K562 (cell line): ENCODE measurements around the gene OSBPL1A. TPM values are rescaled to one million over a fixed set of nuclear protein-coding genes. Genes with fewer than 3 reads are reported as not detected.

Experiments
- ATAC-seq: fragments of 200-7000 bp; cut with Tn5 transposase; 3 replicates; pipeline ENCODE4 v1.9.1; 2020; ENCODE audit warnings: moderate library complexity
- BruUV-seq: library from RNA; stranded (reverse); fragments of 400-500 nt; replicated peaks from 2 replicates; lab custom pipeline; 2021; lab: Mats Ljungman, UMichigan
- CTCF ChIA-PET: fragments of 300-600 bp; formaldehyde crosslinking; extraction: SDS; loops from one replicate; lab custom pipeline; 2021; ENCODE audit warnings: low intra/inter-chr PET ratio; lab: Yijun Ruan, JAX
- POLR2A ChIA-PET: fragments of 300-600, 350-650 bp; sonication (Branson Sonifier 250); formaldehyde crosslinking; extraction: SDS; loops from one replicate; lab custom pipeline; 2021; ENCODE audit warnings: antibody characterized with exemption, inconsistent platforms; lab: Yijun Ruan, JAX
- DNase-seq, 4 experiments: peaks; one replicate each; pipeline versions ENCODE4 v3.0.0 to v3.0.0-alpha.2; 2011 to 2018; ENCODE audit warnings: low spot score in 3 of 4, mixed read lengths in 3 of 4; ENCODE audit errors: extremely low read depth in 1 of 4
- FAIRE-seq: peaks from 2 replicates; lab custom pipeline; 2011; peaks lifted over from hg19 to GRCh38; lab: Jason Lieb, UNC
- H2AFZ ChIP-seq: 2 replicates; pipeline ENCODE4 v1.6.0; 2011; ENCODE audit warnings: low read depth, low read length, control low read depth, inconsistent platforms
- H3K27ac ChIP-seq: fragments of 200-600 bp; 3 replicates; pipeline ENCODE4 v1.8.0; 2011; ENCODE audit warnings: low read depth, mild to moderate bottlenecking, control low read depth, inconsistent platforms, low read length, moderate library complexity, mixed read lengths; ENCODE audit errors: extremely low read depth
- H3K27me3 ChIP-seq, 2 experiments: fragments of 300-600 bp in 1 of 2; 2 replicates in 1 of 2; 3 replicates in 1 of 2; pipeline versions ENCODE4 v1.6.0 to v1.8.0; 2011; ENCODE audit warnings: inconsistent platforms in 2 of 2, low read length in 2 of 2, mild to moderate bottlenecking in 1 of 2, mixed read lengths in 1 of 2, moderate library complexity in 1 of 2; ENCODE audit not compliant: control insufficient read depth in 2 of 2, insufficient read depth in 2 of 2
- H3K36me3 ChIP-seq: fragments of 300-600 bp; 3 replicates; pipeline ENCODE4 v1.8.0; 2011; ENCODE audit warnings: mild to moderate bottlenecking, low read length, inconsistent platforms; ENCODE audit not compliant: control insufficient read depth, insufficient read depth
- H3K4me1 ChIP-seq, 2 experiments: fragments of 200-600 bp in 1 of 2; replicated peaks in 1 of 2; 2 replicates in 1 of 2; 3 replicates in 1 of 2; pipeline versions ENCODE4 v1.5.1 to v1.8.0; 2011; ENCODE audit warnings: inconsistent platforms in 2 of 2, low read length in 2 of 2, mild to moderate bottlenecking in 1 of 2, mixed read lengths in 1 of 2, moderate library complexity in 1 of 2; ENCODE audit not compliant: control insufficient read depth in 2 of 2, insufficient read depth in 2 of 2
- H3K4me2 ChIP-seq: 2 replicates; pipeline ENCODE4 v1.6.1; 2011; ENCODE audit warnings: low read length, control low read depth, inconsistent platforms, mixed read lengths; ENCODE audit not compliant: insufficient read depth
- H3K4me3 ChIP-seq: fragments of 200-600 bp; sonication (generic), shearing (Covaris generic); 2 replicates; pipeline ENCODE4 v1.5.1; 2016; ENCODE audit warnings: control low read depth, inconsistent platforms
- H3K79me2 ChIP-seq: fragments of 200-600 bp; 3 replicates; pipeline ENCODE4 v1.8.0; 2011; ENCODE audit warnings: low read length, inconsistent platforms; ENCODE audit not compliant: control insufficient read depth, insufficient read depth
- H3K9ac ChIP-seq, 2 experiments: 2 replicates each; pipeline versions ENCODE4 v1.6.0 to v1.6.1; 2011; ENCODE audit warnings: low read depth in 2 of 2, low read length in 2 of 2, control low read depth in 1 of 2, inconsistent platforms in 1 of 2, mild to moderate bottlenecking in 1 of 2, mixed read lengths in 1 of 2; ENCODE audit not compliant: insufficient read depth in 1 of 2
- H3K9me1 ChIP-seq: one replicate; pipeline ENCODE4 v1.6.0; 2011; ENCODE audit warnings: inconsistent platforms, mild to moderate bottlenecking, low read length, moderate library complexity; ENCODE audit not compliant: control insufficient read depth, insufficient read depth
- H3K9me3 ChIP-seq: replicated peaks from 2 replicates; pipeline ENCODE4 v1.5.1; 2011; ENCODE audit warnings: low read depth, low read length, inconsistent platforms; ENCODE audit not compliant: control insufficient read depth, insufficient read depth
- H4K20me1 ChIP-seq: replicated peaks from 2 replicates; pipeline ENCODE4 v1.6.1; 2011; ENCODE audit warnings: low read length, inconsistent platforms, mixed read lengths; ENCODE audit not compliant: control insufficient read depth, insufficient read depth
- ASH1L ChIP-seq: fragments of 450-650 bp; IDR thresholded peaks from 2 replicates; pipeline ENCODE4 v1.6.1; 2018; ENCODE audit warnings: borderline replicate concordance, mild to moderate bottlenecking, low read depth; ENCODE audit not compliant: partially characterized antibody
- CC2D1A ChIP-seq: fragments of 450-650 bp; IDR thresholded peaks from 2 replicates; pipeline ENCODE4 v1.6.1; 2017; ENCODE audit warnings: mild to moderate bottlenecking
- KLF13 ChIP-seq: fragments of 450-650 bp; IDR thresholded peaks from 2 replicates; pipeline ENCODE4 v1.6.1; 2016; ENCODE audit warnings: missing genetic modification characterization, low read depth, mild to moderate bottlenecking, missing compliant biosample characterization, moderate library complexity, borderline replicate concordance
- LEF1 ChIP-seq: fragments of 450-650 bp; IDR thresholded peaks from 2 replicates; pipeline ENCODE4 v1.6.1; 2016; ENCODE audit warnings: mild to moderate bottlenecking
- MEF2D ChIP-seq: conservative IDR thresholded peaks from 2 replicates; pipeline ENCODE4 v1.6.1; 2016; ENCODE audit warnings: low read depth, missing genetic modification characterization, missing compliant biosample characterization
- NCOR1 ChIP-seq: fragments of 450-650 bp; IDR thresholded peaks from 2 replicates; pipeline ENCODE4 v1.6.1; 2016; ENCODE audit warnings: mild to moderate bottlenecking, moderate library complexity
- NUFIP1 ChIP-seq: fragments of 450-650 bp; IDR thresholded peaks from 2 replicates; pipeline ENCODE4 v1.6.1; 2018; ENCODE audit not compliant: partially characterized antibody
- PHF8 ChIP-seq: fragments of 200-600 bp; sonication (generic); IDR thresholded peaks from 2 replicates; pipeline ENCODE4 v1.6.1; 2012; ENCODE audit warnings: mixed run types, mild to moderate bottlenecking, inconsistent platforms, low read length, moderate library complexity, borderline replicate concordance
- RHOXF2B ChIP-seq: fragments of 250-450 bp; sonication (Bioruptor Pico); conservative IDR thresholded peaks from 2 replicates; pipeline ENCODE4 v1.5.1; 2021
- SMARCA5 ChIP-seq: fragments of 450-650 bp; IDR thresholded peaks from 2 replicates; pipeline ENCODE4 v1.6.1; 2016
- SMARCE1 ChIP-seq: fragments of 450-650 bp; IDR thresholded peaks from 2 replicates; pipeline ENCODE4 v1.7.1; 2016; ENCODE audit warnings: mild to moderate bottlenecking
- TAF1 ChIP-seq: IDR thresholded peaks from 2 replicates; pipeline ENCODE4 v1.6.1; 2011; ENCODE audit warnings: mild to moderate bottlenecking, low read length, moderate library complexity; ENCODE audit not compliant: insufficient read depth, control insufficient read depth, severe bottlenecking; ENCODE audit errors: extremely low read depth
- ZKSCAN3 ChIP-seq: fragments of 250-450 bp; sonication (Bioruptor Pico); IDR thresholded peaks from 2 replicates; pipeline ENCODE4 v1.4.0; 2020
- ZNF133 ChIP-seq: fragments of 250-450 bp; sonication (Bioruptor Pico); IDR thresholded peaks from 2 replicates; pipeline ENCODE4 v1.4.0; 2020; ENCODE audit warnings: mild to moderate bottlenecking
- ZNF217 ChIP-seq: sonication (generic); formaldehyde crosslinking; IDR thresholded peaks from 2 replicates; pipeline ENCODE4 v1.8.0; 2022; ENCODE audit warnings: mild to moderate bottlenecking, missing genetic modification reagents
- WGBS: fragments of 100-300 bp; shearing (Covaris generic); methylation state at CpG from one replicate; pipeline ENCODE4 v1.1.6; 2016; ENCODE audit warnings: low coverage, mixed read lengths; ENCODE audit not compliant: insufficient coverage; ENCODE audit errors: missing lambda C conversion rate; 5-methylcytosine and 5-hydroxymethylcytosine counted together
- in situ Hi-C: fragments of 300-500 bp; cut with MboI; formaldehyde crosslinking; loops from 4 replicates; pipeline ENCODE4 v1.15.0; 2018; ENCODE audit warnings: inconsistent platforms, mixed read lengths
- intact Hi-C: fragments of 100-400 bp; cut with micrococcal nuclease; formaldehyde crosslinking; loops from 2 replicates; pipeline ENCODE4 v1.14.2; 2022
- polyA plus RNA-seq, 8 experiments: library from polyadenylated mRNA; depleted of rRNA in 4 of 8; stranded (reverse) in 5 of 8; unstranded in 3 of 8; fragments of >200 nt; fragmentation: Nextera tagmentation in 2 of 8; fragmentation: Illumina TruSeq in 1 of 8; extraction: Ambion mirVana in 2 of 8; extraction: Trizol in 1 of 8; gene quantifications; 2 replicates each; pipeline versions ENCODE4 v1.2.1 to v1.2.3, GENCODE V29; 2011 to 2014; ENCODE audit warnings: inconsistent platforms in 1 of 8, missing spikeins in 1 of 8
- total RNA-seq, 7 experiments: library from RNA; depleted of rRNA in 6 of 7; stranded (reverse); fragments of >200 nt in 6 of 7; fragmentation: Illumina TruSeq in 2 of 7; extraction: Trizol in 2 of 7; gene quantifications; 2 replicates each; pipeline versions ENCODE4 v1.2.1 to v1.2.3, GENCODE V29; 2011 to 2021; ENCODE audit warnings: low replicate concordance in 1 of 7
- TF ChIP-seq, protein P1 (sequence below): fragments of 250-450 bp; sonication (Bioruptor Pico); IDR thresholded peaks from 2 replicates; pipeline ENCODE4 v1.6.1; 2021; ENCODE audit warnings: mild to moderate bottlenecking
- TF ChIP-seq, protein P2 (sequence below): fragments of 250-450 bp; sonication (Bioruptor Pico); IDR thresholded peaks from 2 replicates; pipeline ENCODE4 v1.4.0; 2020; ENCODE audit warnings: mild to moderate bottlenecking, moderate library complexity

Gene OSBPL1A
- total and polyA plus RNA-seq, 9 of the 15 experiments (the other 6 are each of a cell fraction or from before 2014, with no cell fraction given): 0.40 to 0.49 TPM; not detected in 7

DNA sequence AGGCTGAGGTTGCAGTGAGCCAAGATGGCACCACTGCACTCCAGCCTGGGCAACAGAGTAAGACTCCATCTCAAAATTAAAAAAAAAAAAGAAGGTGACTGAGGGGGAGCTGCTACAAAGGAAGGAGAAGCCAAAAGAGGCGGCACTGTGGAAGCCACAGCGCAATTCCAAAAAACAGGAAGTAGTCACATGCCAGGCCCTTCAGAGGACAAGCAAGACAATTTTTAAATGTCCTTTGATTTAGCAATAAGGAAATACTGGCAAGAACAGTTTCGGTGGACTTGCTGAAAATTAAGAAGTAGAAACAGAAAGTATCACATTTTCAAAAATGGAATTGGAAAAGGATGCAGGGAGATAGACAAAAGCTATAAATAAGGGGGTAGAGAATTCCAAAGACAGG, 122.8 kb downstream of the OSBPL1A start:
- Histone ChIP-seq H3K4me2 (no peak overlapping the region), H3K4me1 (peaks cover 0 to 7% of the 10 kb centered on the region in 2 experiments; a peak in 1 of 5 replicates), H3K9me3 (no peaks in the 10 kb centered on the region), H3K27ac (no peak overlapping the region), H3K4me3 (no peak overlapping the region), H2AFZ (no peak overlapping the region), H4K20me1 (no peaks in the 10 kb centered on the region), H3K9ac (no peak overlapping the region), H3K79me2 (no peaks in the 10 kb centered on the region), H3K36me3 (no peaks in the 10 kb centered on the region), H3K27me3 (peaks cover 12 to 20% of the 10 kb centered on the region in 2 experiments; a peak in 4 of 5 replicates), H3K9me1 (no peaks in the 10 kb centered on the region)
- intact Hi-C loops (no loop called here), in situ Hi-C loops (no loop called here)
- ATAC-seq: no peak
- CTCF ChIA-PET: no interaction called here
- no peak for DNase-seq
- 0% methylated on average over 3 of the region's 3 CpGs for WGBS
- TF ChIP-seq RHOXF2B (CRISPR knock-in tag): no peak
- TF ChIP-seq KLF13: no peak
- TF ChIP-seq NUFIP1: no peak
- TF ChIP-seq, protein P1, sequence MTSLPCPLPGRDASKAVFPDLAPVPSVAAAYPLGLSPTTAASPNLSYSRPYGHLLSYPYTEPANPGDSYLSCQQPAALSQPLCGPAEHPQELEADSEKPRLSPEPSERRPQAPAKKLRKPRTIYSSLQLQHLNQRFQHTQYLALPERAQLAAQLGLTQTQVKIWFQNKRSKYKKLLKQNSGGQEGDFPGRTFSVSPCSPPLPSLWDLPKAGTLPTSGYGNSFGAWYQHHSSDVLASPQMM (CRISPR knock-in tag): no peak
- TF ChIP-seq MEF2D: no peak
- TF ChIP-seq, protein P2, sequence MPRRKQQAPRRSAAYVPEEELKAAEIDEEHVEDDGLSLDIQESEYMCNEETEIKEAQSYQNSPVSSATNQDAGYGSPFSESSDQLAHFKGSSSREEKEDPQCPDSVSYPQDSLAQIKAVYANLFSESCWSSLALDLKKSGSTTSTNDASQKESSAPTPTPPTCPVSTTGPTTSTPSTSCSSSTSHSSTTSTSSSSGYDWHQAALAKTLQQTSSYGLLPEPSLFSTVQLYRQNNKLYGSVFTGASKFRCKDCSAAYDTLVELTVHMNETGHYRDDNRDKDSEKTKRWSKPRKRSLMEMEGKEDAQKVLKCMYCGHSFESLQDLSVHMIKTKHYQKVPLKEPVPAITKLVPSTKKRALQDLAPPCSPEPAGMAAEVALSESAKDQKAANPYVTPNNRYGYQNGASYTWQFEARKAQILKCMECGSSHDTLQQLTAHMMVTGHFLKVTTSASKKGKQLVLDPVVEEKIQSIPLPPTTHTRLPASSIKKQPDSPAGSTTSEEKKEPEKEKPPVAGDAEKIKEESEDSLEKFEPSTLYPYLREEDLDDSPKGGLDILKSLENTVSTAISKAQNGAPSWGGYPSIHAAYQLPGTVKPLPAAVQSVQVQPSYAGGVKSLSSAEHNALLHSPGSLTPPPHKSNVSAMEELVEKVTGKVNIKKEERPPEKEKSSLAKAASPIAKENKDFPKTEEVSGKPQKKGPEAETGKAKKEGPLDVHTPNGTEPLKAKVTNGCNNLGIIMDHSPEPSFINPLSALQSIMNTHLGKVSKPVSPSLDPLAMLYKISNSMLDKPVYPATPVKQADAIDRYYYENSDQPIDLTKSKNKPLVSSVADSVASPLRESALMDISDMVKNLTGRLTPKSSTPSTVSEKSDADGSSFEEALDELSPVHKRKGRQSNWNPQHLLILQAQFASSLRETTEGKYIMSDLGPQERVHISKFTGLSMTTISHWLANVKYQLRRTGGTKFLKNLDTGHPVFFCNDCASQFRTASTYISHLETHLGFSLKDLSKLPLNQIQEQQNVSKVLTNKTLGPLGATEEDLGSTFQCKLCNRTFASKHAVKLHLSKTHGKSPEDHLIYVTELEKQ (CRISPR knock-in tag): no peak
- TF ChIP-seq PHF8: no peak
- TF ChIP-seq NCOR1: no peak
- TF ChIP-seq LEF1: no peak
- no peak for TF ChIP-seq ASH1L
- TF ChIP-seq ZKSCAN3: no peak
- TF ChIP-seq ZNF217 (CRISPR knock-in tag): no peak
- no peak for TF ChIP-seq SMARCA5
- TF ChIP-seq CC2D1A: no peak
- no peak for TF ChIP-seq ZNF133 (CRISPR knock-in tag)
- no peak for TF ChIP-seq SMARCE1
- TF ChIP-seq TAF1: no peak
- POLR2A ChIA-PET: interaction anchor here (0.6 kb wide), 1 partner anchor 226 kb away, joined by 3 read pairs; no protein-coding TSS in a partner anchor
- no peak for FAIRE-seq
- BruUV-seq: no TSS peak
